DOHH2 (cell line): Measurements from ENCODE around the gene ICE2.

Experiments
- H3F3A ChIP-seq: fragments of 200-600 bp; sonication (generic), shearing (Covaris generic); 2 replicates; pipeline ENCODE4 v1.6.0; 2016; ENCODE audit warnings: antibody characterized with exemption, mild to moderate bottlenecking; ENCODE audit not compliant: control insufficient read depth, insufficient read depth
- H3K27ac ChIP-seq: fragments of 200-600 bp; sonication (generic); 2 replicates; pipeline ENCODE4 v1.5.1; 2014; ENCODE audit warnings: low read depth, mild to moderate bottlenecking, low read length, moderate library complexity
- H3K27me3 ChIP-seq: fragments of 200-600 bp; sonication (generic); 2 replicates; pipeline ENCODE4 v1.6.1; 2014; ENCODE audit warnings: mild to moderate bottlenecking, low read length, mixed read lengths; ENCODE audit not compliant: control insufficient read depth
- H3K36me3 ChIP-seq: fragments of 200-600 bp; sonication (generic); 2 replicates; pipeline ENCODE4 v1.6.1; 2014; ENCODE audit warnings: mild to moderate bottlenecking, low read length, moderate library complexity, mixed read lengths; ENCODE audit not compliant: control insufficient read depth
- H3K4me1 ChIP-seq: fragments of 200-600 bp; sonication (generic); 2 replicates; pipeline ENCODE4 v1.6.1; 2014; ENCODE audit warnings: mild to moderate bottlenecking, low read length, mixed read lengths; ENCODE audit not compliant: control insufficient read depth
- H3K4me2 ChIP-seq: fragments of 200-600 bp; sonication (generic); 2 replicates; pipeline ENCODE4 v1.6.0; 2014; ENCODE audit warnings: mild to moderate bottlenecking, low read length, moderate library complexity
- H3K4me3 ChIP-seq: fragments of 200-600 bp; sonication (generic); 2 replicates; pipeline ENCODE4 v1.5.1; 2014; ENCODE audit warnings: mild to moderate bottlenecking, low read length, mixed read lengths
- H3K79me2 ChIP-seq: fragments of 200-600 bp; sonication (generic); 2 replicates; pipeline ENCODE4 v1.6.1; 2014; ENCODE audit warnings: mild to moderate bottlenecking, low read length, mixed read lengths; ENCODE audit not compliant: control insufficient read depth
- H3K9me2 ChIP-seq: fragments of 200-600 bp; sonication (generic); replicated peaks from 2 replicates; pipeline ENCODE4 v1.6.1; 2014; ENCODE audit warnings: mild to moderate bottlenecking, low read length, mixed read lengths; ENCODE audit not compliant: control insufficient read depth
- H3K9me3 ChIP-seq: fragments of 200-600 bp; sonication (generic); 2 replicates; pipeline ENCODE4 v1.6.1; 2014; ENCODE audit warnings: antibody characterized with exemption, low read length, mixed read lengths; ENCODE audit not compliant: control insufficient read depth, insufficient read depth
- H4K20me1 ChIP-seq: fragments of 200-600 bp; sonication (generic); 2 replicates; pipeline ENCODE4 v1.6.0; 2014; ENCODE audit warnings: low read depth, mild to moderate bottlenecking, antibody characterized with exemption, low read length, moderate library complexity; ENCODE audit not compliant: control insufficient read depth, insufficient read depth
- EZH2phosphoT487 ChIP-seq: fragments of 200-600 bp; sonication (generic); IDR thresholded peaks from 2 replicates; pipeline ENCODE4 v1.6.1; 2017; ENCODE audit warnings: borderline replicate concordance, mild to moderate bottlenecking, antibody characterized with exemption, low read length, moderate library complexity, mixed read lengths
- TF ChIP-seq, protein P1 (sequence below): fragments of 200-600 bp; sonication (generic); IDR thresholded peaks from one replicate; pipeline ENCODE4 v1.5.1; 2014; ENCODE audit warnings: antibody characterized with exemption, mild to moderate bottlenecking, low read depth, low read length; ENCODE audit not compliant: poor library complexity, severe bottlenecking

The ICE2 gene

DNA sequence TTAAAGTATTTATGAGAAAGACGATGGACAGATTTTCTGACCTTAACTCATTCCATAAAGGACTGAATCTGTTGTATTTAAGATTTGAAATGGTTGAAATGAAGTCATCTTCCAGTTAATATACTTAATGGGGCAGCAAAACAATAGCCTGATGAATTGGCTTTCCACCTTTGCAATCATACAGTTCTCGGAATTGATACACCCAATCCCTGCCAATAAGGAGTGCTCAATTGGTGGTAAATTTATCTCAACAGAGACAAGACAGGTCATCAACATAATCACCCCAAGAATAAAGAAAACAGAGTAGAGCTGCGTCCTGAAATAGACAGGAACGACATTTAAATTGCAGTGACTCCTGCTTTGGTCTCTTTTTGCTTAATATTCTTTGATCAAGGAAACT lies 92.3 kb downstream of the ICE2 start:
- Histone ChIP-seq H3K9me3 (no peaks in the 10 kb centered on the region), H3K4me3 (no peak overlapping the region), H4K20me1 (no peaks in the 10 kb centered on the region), H3K36me3 (no peaks in the 10 kb centered on the region), H3K9me2 (no peaks in the 10 kb centered on the region), H3K27me3 (peaks cover 2% of the 10 kb centered on the region; the same call in 1 of the 2 replicates), H3K4me2 (no peak overlapping the region), H3K27ac (no peak overlapping the region), H3F3A (no peaks in the 10 kb centered on the region), H3K79me2 (no peaks in the 10 kb centered on the region), H3K4me1 (no peaks in the 10 kb centered on the region)
- no peak for TF ChIP-seq EZH2phosphoT487
- TF ChIP-seq, protein P1, sequence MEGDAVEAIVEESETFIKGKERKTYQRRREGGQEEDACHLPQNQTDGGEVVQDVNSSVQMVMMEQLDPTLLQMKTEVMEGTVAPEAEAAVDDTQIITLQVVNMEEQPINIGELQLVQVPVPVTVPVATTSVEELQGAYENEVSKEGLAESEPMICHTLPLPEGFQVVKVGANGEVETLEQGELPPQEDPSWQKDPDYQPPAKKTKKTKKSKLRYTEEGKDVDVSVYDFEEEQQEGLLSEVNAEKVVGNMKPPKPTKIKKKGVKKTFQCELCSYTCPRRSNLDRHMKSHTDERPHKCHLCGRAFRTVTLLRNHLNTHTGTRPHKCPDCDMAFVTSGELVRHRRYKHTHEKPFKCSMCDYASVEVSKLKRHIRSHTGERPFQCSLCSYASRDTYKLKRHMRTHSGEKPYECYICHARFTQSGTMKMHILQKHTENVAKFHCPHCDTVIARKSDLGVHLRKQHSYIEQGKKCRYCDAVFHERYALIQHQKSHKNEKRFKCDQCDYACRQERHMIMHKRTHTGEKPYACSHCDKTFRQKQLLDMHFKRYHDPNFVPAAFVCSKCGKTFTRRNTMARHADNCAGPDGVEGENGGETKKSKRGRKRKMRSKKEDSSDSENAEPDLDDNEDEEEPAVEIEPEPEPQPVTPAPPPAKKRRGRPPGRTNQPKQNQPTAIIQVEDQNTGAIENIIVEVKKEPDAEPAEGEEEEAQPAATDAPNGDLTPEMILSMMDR = no peak

DNA sequence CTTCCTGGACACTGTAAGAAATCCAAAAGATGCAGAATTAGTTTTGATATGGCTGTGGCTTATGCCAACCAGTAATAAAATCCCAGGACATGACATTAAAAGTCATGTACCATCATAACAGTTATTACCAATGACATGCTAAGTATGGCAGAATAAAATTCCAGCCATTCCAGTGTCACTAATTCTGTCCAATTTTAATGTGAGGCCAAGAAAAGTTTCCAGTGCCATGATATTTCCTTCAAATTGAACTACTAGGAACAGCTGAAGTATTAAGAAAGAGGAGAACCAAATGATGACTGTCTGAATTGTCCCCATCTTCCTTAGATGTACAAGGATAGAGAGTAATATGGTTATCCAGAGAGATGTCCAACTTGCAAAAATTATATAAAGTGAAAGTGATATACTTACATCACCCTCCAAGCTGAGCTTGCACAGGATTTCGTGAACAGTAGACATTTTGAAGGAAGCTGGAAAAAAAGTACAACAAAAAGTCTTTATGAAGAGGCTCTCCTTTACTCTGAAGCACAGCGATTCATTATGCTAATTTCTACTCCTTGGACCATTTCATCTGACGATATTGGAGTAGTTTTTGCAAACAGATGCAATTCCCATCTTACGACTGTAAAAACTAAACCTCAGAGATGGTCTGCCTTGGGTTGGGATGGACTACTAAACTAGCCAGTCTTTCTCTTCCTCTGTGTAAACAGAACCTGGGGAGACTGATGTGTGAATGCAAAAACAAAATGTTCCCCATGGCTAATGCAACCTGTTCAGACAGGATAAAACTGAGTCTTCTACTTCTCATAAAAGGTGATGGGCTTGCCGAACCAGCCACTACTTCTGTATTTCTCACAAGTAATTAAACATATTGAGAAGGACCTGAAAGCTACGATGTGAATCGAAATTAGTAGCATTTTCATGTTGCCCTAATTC lies 93.1 kb downstream of the ICE2 start:
- H4K20me1 ChIP-seq = no peaks in the 10 kb centered on the region
- H3K9me3 ChIP-seq = no peaks in the 10 kb centered on the region
- no peaks in the 10 kb centered on the region for H3F3A ChIP-seq
- peaks cover under 1% of the 10 kb centered on the region; the same call in 1 of the 2 replicates for H3K27me3 ChIP-seq
- no peaks in the 10 kb centered on the region for H3K4me1 ChIP-seq
- H3K27ac ChIP-seq = no peak overlapping the region
- no peak for TF ChIP-seq EZH2phosphoT487
- TF ChIP-seq, protein P1 = no peak
- no peaks in the 10 kb centered on the region for H3K79me2 ChIP-seq
- no peak overlapping the region for H3K4me3 ChIP-seq
- no peaks in the 10 kb centered on the region for H3K9me2 ChIP-seq
- H3K4me2 ChIP-seq = no peak overlapping the region
- no peaks in the 10 kb centered on the region for H3K36me3 ChIP-seq

DNA sequence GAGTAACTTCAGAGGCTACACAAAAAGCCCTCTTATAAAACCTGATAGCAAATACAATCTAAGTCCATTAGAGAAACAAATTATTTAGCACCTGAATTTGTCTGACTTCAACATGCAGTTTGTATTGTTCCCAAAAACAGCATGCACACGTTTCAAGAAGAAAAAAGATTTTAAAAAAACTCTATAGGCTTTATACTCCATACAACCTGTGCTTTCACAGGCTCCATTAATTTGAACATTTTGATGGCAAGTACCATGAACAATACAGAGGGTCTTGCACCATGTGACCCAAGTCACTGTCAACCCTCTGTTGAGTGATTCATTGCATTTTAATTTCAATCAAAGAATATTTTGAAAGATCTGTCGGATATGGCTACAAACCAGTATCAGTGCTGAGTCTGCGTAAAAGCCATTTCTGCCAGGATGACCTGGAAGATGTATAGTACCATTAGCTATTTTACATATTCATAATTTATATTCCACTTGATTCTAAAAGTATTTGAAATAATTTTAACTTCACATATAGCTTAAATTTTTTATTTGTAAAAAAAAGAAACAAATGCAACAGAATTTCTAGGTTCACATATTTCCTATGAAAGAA lies 94.3 kb downstream of the ICE2 start:
- H3K4me3 ChIP-seq = no peak overlapping the region

More for the DNA sequence above, 94.3 kb downstream of the ICE2 start:
- Histone ChIP-seq H3K79me2 (no peaks in the 10 kb centered on the region), H3K9me2 (no peaks in the 10 kb centered on the region), H3K36me3 (no peaks in the 10 kb centered on the region), H3K9me3 (no peaks in the 10 kb centered on the region), H3K27me3 (no peaks in the 10 kb centered on the region), H3K27ac (no peak overlapping the region), H3F3A (no peaks in the 10 kb centered on the region), H3K4me1 (no peaks in the 10 kb centered on the region), H4K20me1 (no peaks in the 10 kb centered on the region), H3K4me2 (no peak overlapping the region)
- TF ChIP-seq, protein P1 = no peak
- TF ChIP-seq EZH2phosphoT487 = no peak
